Measurements from ENCODE around the gene TUSC2. TPM values are rescaled to one million over a fixed set of nuclear protein-coding genes. Genes with fewer than 3 reads are reported as not detected.
A peak's percentile ranks its signal among the peaks of the same experiment; 100 is the strongest.

Gene TUSC2
- total and polyA plus RNA-seq, 2 of the 13 experiments (the other 11 are each of a cell fraction or from before 2014, with no cell fraction given): 36.7 to 39.1 TPM

DNA sequence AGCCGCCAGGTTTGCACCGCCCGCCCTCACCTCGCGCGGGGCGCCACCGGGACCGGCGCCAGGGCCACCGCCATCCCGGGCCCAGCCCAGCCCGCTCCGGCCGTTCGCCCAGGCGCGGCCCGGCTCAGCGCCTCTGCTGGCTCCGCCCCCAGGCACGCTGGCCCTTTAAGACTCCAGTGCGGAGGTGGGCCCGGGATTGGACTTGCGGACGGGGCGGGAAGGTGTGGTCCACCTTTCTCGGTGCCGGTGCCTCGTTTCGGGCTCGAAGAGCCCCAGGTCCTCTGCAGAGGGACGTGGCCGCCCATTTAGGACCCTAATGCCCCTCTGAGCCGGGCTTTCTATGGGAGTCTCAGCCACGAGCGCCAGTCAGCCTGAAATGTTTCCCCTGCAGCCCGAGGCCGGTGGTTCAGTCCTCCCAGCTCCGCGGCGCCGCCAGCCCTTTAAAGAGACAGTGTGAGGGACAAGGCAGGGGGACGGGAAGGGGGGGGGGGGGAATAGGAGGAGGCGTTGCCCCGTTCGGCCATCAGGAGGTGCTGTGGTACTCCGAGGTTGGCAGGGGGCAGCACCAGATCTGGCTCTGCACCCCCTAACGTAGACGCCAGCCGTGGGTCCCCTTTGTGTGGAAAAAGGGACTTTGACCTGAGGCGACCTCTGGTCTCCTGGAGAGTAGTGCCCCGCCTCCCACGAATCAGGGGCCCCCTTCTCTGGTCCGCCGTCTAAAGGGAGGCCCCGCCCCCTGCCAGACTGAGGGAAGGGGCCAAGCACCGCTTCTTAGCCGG lies 6.5 kb downstream of the TUSC2 start (continued):
- TF ChIP-seq, protein P1, sequence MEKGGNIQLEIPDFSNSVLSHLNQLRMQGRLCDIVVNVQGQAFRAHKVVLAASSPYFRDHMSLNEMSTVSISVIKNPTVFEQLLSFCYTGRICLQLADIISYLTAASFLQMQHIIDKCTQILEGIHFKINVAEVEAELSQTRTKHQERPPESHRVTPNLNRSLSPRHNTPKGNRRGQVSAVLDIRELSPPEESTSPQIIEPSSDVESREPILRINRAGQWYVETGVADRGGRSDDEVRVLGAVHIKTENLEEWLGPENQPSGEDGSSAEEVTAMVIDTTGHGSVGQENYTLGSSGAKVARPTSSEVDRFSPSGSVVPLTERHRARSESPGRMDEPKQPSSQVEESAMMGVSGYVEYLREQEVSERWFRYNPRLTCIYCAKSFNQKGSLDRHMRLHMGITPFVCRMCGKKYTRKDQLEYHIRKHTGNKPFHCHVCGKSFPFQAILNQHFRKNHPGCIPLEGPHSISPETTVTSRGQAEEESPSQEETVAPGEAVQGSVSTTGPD (CRISPR knock-in tag; IDR thresholded peaks at IDR 0.05): no peak
- TF ChIP-seq, protein P2, sequence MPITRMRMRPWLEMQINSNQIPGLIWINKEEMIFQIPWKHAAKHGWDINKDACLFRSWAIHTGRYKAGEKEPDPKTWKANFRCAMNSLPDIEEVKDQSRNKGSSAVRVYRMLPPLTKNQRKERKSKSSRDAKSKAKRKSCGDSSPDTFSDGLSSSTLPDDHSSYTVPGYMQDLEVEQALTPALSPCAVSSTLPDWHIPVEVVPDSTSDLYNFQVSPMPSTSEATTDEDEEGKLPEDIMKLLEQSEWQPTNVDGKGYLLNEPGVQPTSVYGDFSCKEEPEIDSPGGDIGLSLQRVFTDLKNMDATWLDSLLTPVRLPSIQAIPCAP (CRISPR knock-in tag; IDR thresholded peaks at IDR 0.05; ENCODE audit: low read depth): no peak
- TF ChIP-seq ONECUT2 (CRISPR knock-in tag; IDR thresholded peaks at IDR 0.05): no peak
- peak; percentile 57; the same call in 1 of the 2 replicates for TF ChIP-seq NR2F6 (IDR thresholded peaks at IDR 0.05)
- TF ChIP-seq NR2F6 (CRISPR knock-in tag; IDR thresholded peaks at IDR 0.05): peak; percentile 71
- TF ChIP-seq ZSCAN20 (CRISPR knock-in tag; IDR thresholded peaks at IDR 0.05; ENCODE audit: borderline replicate concordance): peak; percentile 52; the same call in 1 of the 2 replicates
- 0 out of 2 replicates have a peak, but pooled peaks have one; percentile 15 for TF ChIP-seq ETV6 (CRISPR knock-in tag; conservative IDR thresholded peaks at IDR 0.05)
- TF ChIP-seq SRF (IDR thresholded peaks at IDR 0.05; ENCODE audit: low read depth, low read length): no peak
- TF ChIP-seq ZNF572 (CRISPR knock-in tag; IDR thresholded peaks at IDR 0.05): no peak
- TF ChIP-seq SIN3B (IDR thresholded peaks at IDR 0.05; ENCODE audit: low read length): no peak
- no peak for TF ChIP-seq ZMAT3 (CRISPR knock-in tag; conservative IDR thresholded peaks at IDR 0.05)
- no peak for TF ChIP-seq ZNF816 (CRISPR knock-in tag; IDR thresholded peaks at IDR 0.05; ENCODE audit: borderline replicate concordance)
- TF ChIP-seq, protein P3, sequence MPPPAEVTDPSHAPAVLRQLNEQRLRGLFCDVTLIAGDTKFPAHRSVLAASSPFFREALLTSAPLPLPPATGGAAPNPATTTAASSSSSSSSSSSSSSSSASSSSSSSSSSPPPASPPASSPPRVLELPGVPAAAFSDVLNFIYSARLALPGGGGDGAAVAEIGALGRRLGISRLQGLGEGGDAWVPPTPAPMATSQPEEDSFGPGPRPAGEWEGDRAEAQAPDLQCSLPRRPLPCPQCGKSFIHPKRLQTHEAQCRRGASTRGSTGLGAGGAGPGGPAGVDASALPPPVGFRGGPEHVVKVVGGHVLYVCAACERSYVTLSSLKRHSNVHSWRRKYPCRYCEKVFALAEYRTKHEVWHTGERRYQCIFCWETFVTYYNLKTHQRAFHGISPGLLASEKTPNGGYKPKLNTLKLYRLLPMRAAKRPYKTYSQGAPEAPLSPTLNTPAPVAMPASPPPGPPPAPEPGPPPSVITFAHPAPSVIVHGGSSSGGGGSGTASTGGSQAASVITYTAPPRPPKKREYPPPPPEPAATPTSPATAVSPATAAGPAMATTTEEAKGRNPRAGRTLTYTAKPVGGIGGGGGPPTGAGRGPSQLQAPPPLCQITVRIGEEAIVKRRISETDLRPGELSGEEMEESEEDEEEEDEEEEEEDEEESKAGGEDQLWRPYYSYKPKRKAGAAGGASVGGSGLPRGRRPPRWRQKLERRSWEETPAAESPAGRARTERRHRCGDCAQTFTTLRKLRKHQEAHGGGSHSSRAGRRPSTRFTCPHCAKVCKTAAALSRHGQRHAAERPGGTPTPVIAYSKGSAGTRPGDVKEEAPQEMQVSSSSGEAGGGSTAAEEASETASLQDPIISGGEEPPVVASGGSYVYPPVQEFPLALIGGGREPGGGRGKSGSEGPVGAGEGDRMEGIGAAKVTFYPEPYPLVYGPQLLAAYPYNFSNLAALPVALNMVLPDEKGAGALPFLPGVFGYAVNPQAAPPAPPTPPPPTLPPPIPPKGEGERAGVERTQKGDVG (CRISPR knock-in tag; IDR thresholded peaks at IDR 0.05; ENCODE audit: borderline replicate concordance): no peak
- no peak for TF ChIP-seq MIXL1 (CRISPR knock-in tag; IDR thresholded peaks at IDR 0.05)
- no peak for TF ChIP-seq ZSCAN12 (CRISPR knock-in tag; IDR thresholded peaks at IDR 0.05)
- no peak for TF ChIP-seq CBFB (CRISPR knock-in tag; IDR thresholded peaks at IDR 0.05)
- TF ChIP-seq, protein P4, sequence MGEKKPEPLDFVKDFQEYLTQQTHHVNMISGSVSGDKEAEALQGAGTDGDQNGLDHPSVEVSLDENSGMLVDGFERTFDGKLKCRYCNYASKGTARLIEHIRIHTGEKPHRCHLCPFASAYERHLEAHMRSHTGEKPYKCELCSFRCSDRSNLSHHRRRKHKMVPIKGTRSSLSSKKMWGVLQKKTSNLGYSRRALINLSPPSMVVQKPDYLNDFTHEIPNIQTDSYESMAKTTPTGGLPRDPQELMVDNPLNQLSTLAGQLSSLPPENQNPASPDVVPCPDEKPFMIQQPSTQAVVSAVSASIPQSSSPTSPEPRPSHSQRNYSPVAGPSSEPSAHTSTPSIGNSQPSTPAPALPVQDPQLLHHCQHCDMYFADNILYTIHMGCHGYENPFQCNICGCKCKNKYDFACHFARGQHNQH (CRISPR knock-in tag; IDR thresholded peaks at IDR 0.05): no peak
- no peak for TF ChIP-seq ATRX (CRISPR knock-in tag; IDR thresholded peaks at IDR 0.05; ENCODE audit: borderline replicate concordance)
- peak; percentile 19 for TF ChIP-seq RBM39 (IDR thresholded peaks at IDR 0.05; ENCODE audit: low read depth, low read length, poor library complexity, severe bottlenecking)
- TF ChIP-seq ZNF75D (CRISPR knock-in tag; IDR thresholded peaks at IDR 0.05; ENCODE audit: borderline replicate concordance): no peak
- TF ChIP-seq ZNF3 (CRISPR knock-in tag; IDR thresholded peaks at IDR 0.05): no peak
- TF ChIP-seq NBN (conservative IDR thresholded peaks at IDR 0.05): no peak
- TF ChIP-seq, protein P5, sequence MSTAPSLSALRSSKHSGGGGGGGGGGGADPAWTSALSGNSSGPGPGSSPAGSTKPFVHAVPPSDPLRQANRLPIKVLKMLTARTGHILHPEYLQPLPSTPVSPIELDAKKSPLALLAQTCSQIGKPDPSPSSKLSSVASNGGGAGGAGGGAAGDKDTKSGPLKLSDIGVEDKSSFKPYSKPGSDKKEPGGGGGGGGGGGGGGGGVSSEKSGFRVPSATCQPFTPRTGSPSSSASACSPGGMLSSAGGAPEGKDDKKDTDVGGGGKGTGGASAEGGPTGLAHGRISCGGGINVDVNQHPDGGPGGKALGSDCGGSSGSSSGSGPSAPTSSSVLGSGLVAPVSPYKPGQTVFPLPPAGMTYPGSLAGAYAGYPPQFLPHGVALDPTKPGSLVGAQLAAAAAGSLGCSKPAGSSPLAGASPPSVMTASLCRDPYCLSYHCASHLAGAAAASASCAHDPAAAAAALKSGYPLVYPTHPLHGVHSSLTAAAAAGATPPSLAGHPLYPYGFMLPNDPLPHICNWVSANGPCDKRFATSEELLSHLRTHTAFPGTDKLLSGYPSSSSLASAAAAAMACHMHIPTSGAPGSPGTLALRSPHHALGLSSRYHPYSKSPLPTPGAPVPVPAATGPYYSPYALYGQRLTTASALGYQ (CRISPR knock-in tag; IDR thresholded peaks at IDR 0.05): no peak

All from HepG2 (cell line).